ENCODE data around the gene MMRN2. TPM values are rescaled to one million over a fixed set of nuclear protein-coding genes. Genes with fewer than 3 reads are reported as not detected.

Gene MMRN2
- total RNA-seq, 2 experiments from 2014 or later: not detected

Small RNA genes lying within 50 kb of the gene (small RNA-seq; reads per million reads assigned to genes)
- not detected for gene BMS1P3
- 0.31 reads per million for gene RNU1-19P

Other genes with a start within 250 kb of the MMRN2 start
- 0.03 and 0.47 TPM in 2 replicates for gene BMPR1A, start 201.0 kb downstream of the MMRN2 start, total RNA-seq (2014; rRNA removed; shearing (Covaris generic))
- 0.37 and 1.1 TPM in 2 replicates for gene BMPR1A, start 201.0 kb downstream of the MMRN2 start, total RNA-seq (2022)
- gene SNCG, start 984 bp upstream of the MMRN2 start, total RNA-seq (2014; rRNA removed; shearing (Covaris generic)): not detected in 2 replicates
- gene SNCG, start 984 bp upstream of the MMRN2 start, total RNA-seq (2022): not detected in 2 replicates
- not detected in 2 replicates for gene ADIRF, start 10.9 kb upstream of the MMRN2 start, total RNA-seq (2014; rRNA removed; shearing (Covaris generic))
- gene ADIRF, start 10.9 kb upstream of the MMRN2 start, total RNA-seq (2022): not detected in 2 replicates
- gene FAM25A, start 62.7 kb upstream of the MMRN2 start, total RNA-seq (2014; rRNA removed; shearing (Covaris generic)): not detected in 2 replicates
- gene FAM25A, start 62.7 kb upstream of the MMRN2 start, total RNA-seq (2022): not detected in 2 replicates
- 86.5 and 98.5 TPM in 2 replicates for gene GLUD1, start 137.2 kb upstream of the MMRN2 start, total RNA-seq (2014; rRNA removed; shearing (Covaris generic))
- 109 and 114 TPM in 2 replicates for gene GLUD1, start 137.2 kb upstream of the MMRN2 start, total RNA-seq (2022)
- gene SHLD2, start 137.6 kb upstream of the MMRN2 start, total RNA-seq (2014; rRNA removed; shearing (Covaris generic)): 32.8 and 34.3 TPM in 2 replicates
- gene SHLD2, start 137.6 kb upstream of the MMRN2 start, total RNA-seq (2022): 36.1 and 37.3 TPM in 2 replicates

Data from OCI-LY7 (cell line).